H1 (cell line): Measurements from ENCODE around the gene TMOD4. TPM values are rescaled to one million over a fixed set of nuclear protein-coding genes. Genes with fewer than 3 reads are reported as not detected.

ENCODE experiments used
- POLR2AphosphoS5 ChIP-seq: IDR thresholded peaks from 2 replicates; pipeline ENCODE4 v1.6.1; 2011; ENCODE audit warnings: low read depth, low read length
- SIRT6 ChIP-seq: IDR thresholded peaks from one replicate; pipeline ENCODE4 v1.7.1; 2012; ENCODE audit warnings: low read length, inconsistent platforms
- polyA plus RNA-seq, 7 experiments: library from polyadenylated mRNA; depleted of rRNA in 3 of 7; stranded (reverse) in 5 of 7; unstranded in 2 of 7; fragments of >200 nt in 5 of 7; fragments of 200-250 nt in 2 of 7; gene quantifications; 1 replicate in 5 of 7; 2 replicates in 1 of 7; 4 replicates in 1 of 7; pipeline versions ENCODE4 v1.2.1 to v1.2.3, GENCODE V29; 2011 to 2013; ENCODE audit warnings: missing spikeins in 2 of 7, mixed read lengths in 2 of 7
- total RNA-seq: library from RNA; stranded (reverse); fragmentation: NEBNext Ultra II Directional; extraction: Animal tissue kit (Norgen Biotek cat#: 25700); gene quantifications from 2 replicates; pipeline ENCODE4 v1.2.1, GENCODE V29; 2021

TMOD4 gene
- total and polyA plus RNA-seq, 2 of the 8 experiments (the other 6 are each of a cell fraction or from before 2014, with no cell fraction given): 0.42 TPM; not detected in 1

DNA sequence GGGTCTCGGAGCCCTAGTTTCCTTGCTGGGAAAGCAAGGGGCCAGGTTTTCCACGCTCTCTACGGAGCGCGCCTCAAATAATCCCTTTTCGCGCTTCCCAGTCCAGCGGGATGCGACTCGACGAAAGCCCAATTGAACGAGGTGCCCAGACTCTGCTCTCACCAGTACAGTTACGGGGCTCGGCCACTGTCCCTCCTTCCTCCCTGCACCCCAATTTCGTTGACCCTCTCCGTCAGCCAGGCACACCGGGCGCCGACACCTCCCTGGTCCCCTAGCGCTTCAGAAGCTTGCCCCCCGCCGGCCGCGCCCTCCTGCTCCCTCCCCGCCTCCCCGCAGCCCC, 29.7 kb downstream of the TMOD4 start (continued):
- no peak for TF ChIP-seq SIRT6
- TF ChIP-seq POLR2AphosphoS5: no peak
- TF ChIP-seq, all 59 proteins: peak for 3
